Spleen (tissue), 11 donors: ENCODE measurements around the gene IGFL4. TPM values are rescaled to one million over a fixed set of nuclear protein-coding genes. Genes with fewer than 3 reads are reported as not detected.

ENCODE experiments used
- DNase-seq: peaks from one replicate; pipeline ENCODE4 v3.0.0-alpha.2; 2020
- H3K27ac ChIP-seq, 8 donors: fragments of 200-600 bp; sonication (generic) in 7 of 8; 1 replicate in 4 of 8; 2 replicates in 4 of 8; pipeline versions ENCODE4 v1.5.0 to v1.8.0; 2016 to 2021; ENCODE audit warnings: inconsistent platforms in 4 of 8, mild to moderate bottlenecking in 4 of 8, moderate library complexity in 1 of 8
- H3K27me3 ChIP-seq, 7 donors: fragments of 200-600 bp; sonication (generic) in 6 of 7; replicated peaks in 1 of 7; 1 replicate in 4 of 7; 2 replicates in 3 of 7; pipeline versions ENCODE4 v1.5.0 to v1.8.0; 2016 to 2021; ENCODE audit warnings: inconsistent platforms in 3 of 7, mild to moderate bottlenecking in 1 of 7
- H3K36me3 ChIP-seq, 6 donors: fragments of 200-600 bp; sonication (generic) in 5 of 6; 1 replicate in 4 of 6; 2 replicates in 2 of 6; pipeline versions ENCODE4 v1.5.0 to v1.8.0; 2016 to 2021; ENCODE audit warnings: inconsistent platforms in 2 of 6
- H3K4me1 ChIP-seq, 6 donors: fragments of 200-600 bp; sonication (generic) in 5 of 6; 1 replicate in 3 of 6; 2 replicates in 3 of 6; pipeline versions ENCODE4 v1.5.0 to v1.8.0; 2016 to 2021; ENCODE audit warnings: inconsistent platforms in 3 of 6
- H3K4me3 ChIP-seq, 8 donors: fragments of 200-600 bp; sonication (generic) in 7 of 8; 1 replicate in 4 of 8; 2 replicates in 4 of 8; pipeline versions ENCODE4 v1.5.0 to v1.8.0; 2016 to 2021; ENCODE audit warnings: inconsistent platforms in 4 of 8, mild to moderate bottlenecking in 4 of 8, moderate library complexity in 2 of 8
- H3K9me3 ChIP-seq, 8 donors: fragments of 200-600 bp; sonication (generic) in 7 of 8; 1 replicate in 4 of 8; 2 replicates in 4 of 8; pipeline versions ENCODE4 v1.5.0 to v1.8.0; 2016 to 2021; ENCODE audit warnings: inconsistent platforms in 4 of 8
- POLR2A ChIP-seq, 3 donors: fragments of 450-650 bp; IDR thresholded peaks; one replicate each; pipeline ENCODE4 v1.5.1; 2017; ENCODE audit warnings: antibody characterized with exemption in 3 of 3, mild to moderate bottlenecking in 1 of 3
- POLR2AphosphoS5 ChIP-seq, 3 donors: sonication (generic); formaldehyde crosslinking; IDR thresholded peaks; one replicate each; pipeline ENCODE4 v1.5.1; 2017; ENCODE audit warnings: antibody characterized with exemption in 3 of 3
- WGBS, 5 donors: extraction: QIAGEN DNeasy Blood & Tissue Kit in 3 of 5; methylation state at CpG; one replicate each; pipeline versions ENCODE4 v1.1.5 to v1.1.7; 2013 to 2018; 5-methylcytosine and 5-hydroxymethylcytosine counted together
- intact Hi-C: fragments of 100-400 bp; cut with DNase I; formaldehyde crosslinking; loops from one replicate; pipeline ENCODE4 v1.15.0; 2023; ENCODE audit warnings: low total_unique reads
- polyA plus RNA-seq, 3 donors: library from polyadenylated mRNA; stranded (reverse); fragments of 200-250 nt; gene quantifications; one replicate each; pipeline ENCODE4 v1.2.1, GENCODE V29; 2013
- total RNA-seq, 7 donors: library from RNA; depleted of rRNA in 3 of 7; stranded (reverse); fragments of >200 nt in 3 of 7; fragmentation: NEBNext Ultra II Directional in 4 of 7; extraction: Animal tissue kit (Norgen Biotek cat#: 25700) in 4 of 7; gene quantifications; one replicate each; pipeline versions ENCODE4 v1.1.0 to v1.2.1, GENCODE V29; 2016 to 2021
- TF ChIP-seq, protein P1 (sequence below), 11 experiments: fragments of 200-600 bp in 7 of 11; fragments of 450-650 bp in 4 of 11; sonication (generic) in 4 of 11; IDR thresholded peaks in 8 of 11; conservative IDR thresholded peaks in 3 of 11; 1 replicate in 7 of 11; 2 replicates in 4 of 11; pipeline versions ENCODE4 v1.4.0 to v1.8.0; 2016 to 2021; ENCODE audit warnings: antibody characterized with exemption in 11 of 11, inconsistent platforms in 4 of 11, mild to moderate bottlenecking in 1 of 11
- donor health status: healthy with polysubstance abuse.
- donor health status: DM: no; HTN: no; CAD: no; lungs with moderate emphysema.
- donor health status: DM: no; HTN: no; CAD: no.
- donor health status: Bipolar disorder and iron deficiency.
- donor health status: healthy.
- donor health status: DM: no; HTN: no; CAD: no.
- donor health status: DM: yes; HTN: yes; CAD: no.

Gene IGFL4
- total and polyA plus RNA-seq, 10 donors = 0.03 TPM; not detected in 8

- no peaks in the 10 kb centered on the region for H3K4me1 ChIP-seq
- H3K27me3 ChIP-seq = peaks cover 0 to 84% (median 16%) of the 10 kb centered on the region in 7 donors
- peaks cover 0 to 29% (median 24%) of the 10 kb centered on the region in 8 donors for H3K9me3 ChIP-seq
- no peak for DNase-seq
- H3K36me3 ChIP-seq = no peaks in the 10 kb centered on the region
- no peak overlapping the region for H3K4me3 ChIP-seq
- 65 to 87% (median 72%) methylated on average over 3 of the region's 3 CpGs for WGBS, 5 donors
- intact Hi-C loops = no loop called here
- no peak for TF ChIP-seq POLR2AphosphoS5 (IDR thresholded peaks at IDR 0.05)
- H3K27ac ChIP-seq = no peak overlapping the region
Measured at GRCh38 chr19:46063201-46063600, 22.4 kb upstream of the IGFL4 start.

- no peaks in the 10 kb centered on the region for H3K36me3 ChIP-seq
- peaks cover 0 to 29% (median 24%) of the 10 kb centered on the region in 8 donors for H3K9me3 ChIP-seq
- no peak for DNase-seq
- intact Hi-C loops = no loop called here
- peaks cover 0 to 84% (median 17%) of the 10 kb centered on the region in 7 donors for H3K27me3 ChIP-seq
- no peak overlapping the region for H3K4me3 ChIP-seq
- no peak for TF ChIP-seq POLR2A (IDR thresholded peaks at IDR 0.05)
- no peak for TF ChIP-seq POLR2AphosphoS5 (IDR thresholded peaks at IDR 0.05)
- TF ChIP-seq, protein P1, sequence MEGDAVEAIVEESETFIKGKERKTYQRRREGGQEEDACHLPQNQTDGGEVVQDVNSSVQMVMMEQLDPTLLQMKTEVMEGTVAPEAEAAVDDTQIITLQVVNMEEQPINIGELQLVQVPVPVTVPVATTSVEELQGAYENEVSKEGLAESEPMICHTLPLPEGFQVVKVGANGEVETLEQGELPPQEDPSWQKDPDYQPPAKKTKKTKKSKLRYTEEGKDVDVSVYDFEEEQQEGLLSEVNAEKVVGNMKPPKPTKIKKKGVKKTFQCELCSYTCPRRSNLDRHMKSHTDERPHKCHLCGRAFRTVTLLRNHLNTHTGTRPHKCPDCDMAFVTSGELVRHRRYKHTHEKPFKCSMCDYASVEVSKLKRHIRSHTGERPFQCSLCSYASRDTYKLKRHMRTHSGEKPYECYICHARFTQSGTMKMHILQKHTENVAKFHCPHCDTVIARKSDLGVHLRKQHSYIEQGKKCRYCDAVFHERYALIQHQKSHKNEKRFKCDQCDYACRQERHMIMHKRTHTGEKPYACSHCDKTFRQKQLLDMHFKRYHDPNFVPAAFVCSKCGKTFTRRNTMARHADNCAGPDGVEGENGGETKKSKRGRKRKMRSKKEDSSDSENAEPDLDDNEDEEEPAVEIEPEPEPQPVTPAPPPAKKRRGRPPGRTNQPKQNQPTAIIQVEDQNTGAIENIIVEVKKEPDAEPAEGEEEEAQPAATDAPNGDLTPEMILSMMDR (IDR thresholded peaks at IDR 0.05 in 8 of 11, conservative IDR thresholded peaks at IDR 0.05 in 3 of 11) = no peak
- H3K4me1 ChIP-seq = no peaks in the 10 kb centered on the region
- H3K27ac ChIP-seq = no peak overlapping the region
- whole genome bisulfite sequencing, 5 donors = 85 to 95% (median 93%) methylated on average over 2 of the region's 2 CpGs
Measured at GRCh38 chr19:46060012-46060411, 19.2 kb upstream of the IGFL4 start.

GRCh38 chr19:46058778-46059177 lies 18.0 kb upstream of the IGFL4 start:
- intact Hi-C loops = no loop called here
- DNase-seq = no peak
- Histone ChIP-seq H3K27me3 (peaks cover 0 to 83% (median 10%) of the 10 kb centered on the region in 7 donors), H3K36me3 (no peaks in the 10 kb centered on the region), H3K4me3 (no peak overlapping the region), H3K9me3 (peaks cover 0 to 29% (median 24%) of the 10 kb centered on the region in 8 donors), H3K27ac (no peak overlapping the region), H3K4me1 (no peaks in the 10 kb centered on the region)
- WGBS, 5 donors = 92 to 98% (median 96%) methylated on average over 3 of the region's 3 CpGs
- TF ChIP-seq POLR2A (IDR thresholded peaks at IDR 0.05) (no peak), POLR2AphosphoS5 (IDR thresholded peaks at IDR 0.05) (no peak)
- TF ChIP-seq, protein P1 (IDR thresholded peaks at IDR 0.05 in 8 of 11, conservative IDR thresholded peaks at IDR 0.05 in 3 of 11) = no peak

DNA sequence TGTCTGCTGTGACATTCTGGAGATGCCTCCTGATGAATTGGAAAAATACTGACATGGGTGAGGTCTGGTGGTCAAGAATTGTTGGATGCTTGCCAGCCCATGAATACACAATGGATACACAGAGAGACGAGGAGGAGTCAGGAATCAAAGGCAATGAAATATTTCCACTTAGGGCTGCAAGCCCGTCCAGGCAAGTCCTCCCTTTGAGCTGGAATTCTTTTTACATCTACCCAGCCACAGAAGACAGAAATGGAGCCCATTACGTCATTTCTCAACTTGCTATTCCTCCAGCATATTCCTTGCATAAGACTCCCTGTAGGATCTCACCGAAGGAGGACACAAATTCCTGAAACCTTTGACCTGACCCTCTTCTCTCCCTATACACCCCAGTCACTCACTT lies 15.7 kb upstream of the IGFL4 start:
- Histone ChIP-seq H3K27ac (no peak overlapping the region), H3K4me3 (no peak overlapping the region), H3K9me3 (peaks cover 0 to 25% (median 20%) of the 10 kb centered on the region in 8 donors), H3K4me1 (no peaks in the 10 kb centered on the region), H3K36me3 (no peaks in the 10 kb centered on the region), H3K27me3 (peaks cover 0 to 75% (median 10%) of the 10 kb centered on the region in 7 donors)
- TF ChIP-seq, protein P1 (IDR thresholded peaks at IDR 0.05 in 8 of 11, conservative IDR thresholded peaks at IDR 0.05 in 3 of 11) = no peak
- TF ChIP-seq POLR2AphosphoS5 (IDR thresholded peaks at IDR 0.05) (no peak), POLR2A (IDR thresholded peaks at IDR 0.05) (no peak)
- 40 to 65% (median 51%) methylated on average over 4 of the region's 4 CpGs for WGBS, 5 donors
- intact Hi-C loops = no loop called here
- no peak for DNase-seq

DNA sequence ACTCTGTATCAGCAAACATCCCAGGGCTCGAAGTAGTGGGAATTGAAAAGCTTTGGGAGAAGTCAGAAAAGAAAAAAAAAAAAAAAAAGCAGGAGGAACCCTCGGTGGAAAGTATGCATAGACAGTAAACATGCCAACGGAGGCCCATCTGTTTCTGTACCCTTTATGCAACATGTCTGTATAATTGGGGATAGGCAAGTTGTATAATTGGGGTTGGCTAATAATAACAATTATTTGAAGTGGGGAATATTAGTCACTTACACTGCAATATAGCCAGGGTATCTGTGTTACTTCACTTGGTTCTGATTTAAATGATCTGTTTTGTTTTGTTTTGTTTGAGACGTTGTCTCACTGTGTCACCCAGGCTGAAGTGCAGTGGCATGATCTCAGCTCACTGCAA lies 12.1 kb upstream of the IGFL4 start:
- no peaks in the 10 kb centered on the region for H3K4me1 ChIP-seq
- H3K4me3 ChIP-seq = no peak overlapping the region
- intact Hi-C loops = no loop called here
- no peak for DNase-seq
- TF ChIP-seq, protein P1 (IDR thresholded peaks at IDR 0.05 in 8 of 11, conservative IDR thresholded peaks at IDR 0.05 in 3 of 11) = no peak
- no peak for TF ChIP-seq POLR2AphosphoS5 (IDR thresholded peaks at IDR 0.05)
- no peak for TF ChIP-seq POLR2A (IDR thresholded peaks at IDR 0.05)
- H3K27ac ChIP-seq = no peak overlapping the region
- H3K9me3 ChIP-seq = no peaks in the 10 kb centered on the region
- no peaks in the 10 kb centered on the region for H3K36me3 ChIP-seq
- H3K27me3 ChIP-seq = peaks cover 0 to 76% (median 19%) of the 10 kb centered on the region in 7 donors
- 55 to 72% (median 62%) methylated on average over 4 of the region's 4 CpGs for WGBS, 5 donors
